Neuron (in vitro differentiated cells): ENCODE results near the gene ZNF513.
A peak's percentile ranks its signal among the peaks of the same experiment; 100 is the strongest.
"Not testable (repeated sequence)": the region's sequence is repeated elsewhere in the genome, so short reads cannot be mapped to it uniquely, and the experiment has no call there.

Experiments
- H2AFZ ChIP-seq: one replicate; pipeline ENCODE4 v1.6.1; 2013; ENCODE audit warnings: low read depth, mild to moderate bottlenecking, inconsistent platforms, low read length, moderate library complexity
- H3K27me3 ChIP-seq: one replicate; pipeline ENCODE4 v1.6.1; 2013; ENCODE audit warnings: low read length; ENCODE audit not compliant: insufficient read depth
- H3K36me3 ChIP-seq: one replicate; pipeline ENCODE4 v1.6.1; 2013; ENCODE audit warnings: low read length; ENCODE audit not compliant: insufficient read depth
- H3K4me1 ChIP-seq: one replicate; pipeline ENCODE4 v1.6.1; 2013; ENCODE audit warnings: low read length; ENCODE audit not compliant: insufficient read depth
- H3K4me3 ChIP-seq: 2 replicates; pipeline ENCODE4 v1.5.1; 2013; ENCODE audit warnings: mild to moderate bottlenecking, low read length, moderate library complexity
- H3K9me3 ChIP-seq: one replicate; pipeline ENCODE4 v1.6.1; 2013; ENCODE audit warnings: low read length

ZNF513 gene

GRCh38 chr2:27380626-27381545, at the start of gene ZNF513:
Gene ZNF513 (minus strand): TSS chr2:27380734. CDS start chr2:27380526, 208 bp downstream.
- H3K9me3 ChIP-seq = no peaks in the 10 kb centered on the region
- no peak within 1 kb of the TSS for H2AFZ ChIP-seq
- H3K27me3 ChIP-seq = no peaks in the 10 kb centered on the region
- peaks cover 26% of the 10 kb centered on the region for H3K4me1 ChIP-seq
- peaks cover 77% of the 10 kb centered on the region for H3K36me3 ChIP-seq
- peak within 1 kb of the TSS; percentile 73 for H3K4me3 ChIP-seq

- H3K9me3 ChIP-seq = no peaks in the 10 kb centered on the region
- peaks cover 21% of the 10 kb centered on the region for H3K4me1 ChIP-seq
- H3K27me3 ChIP-seq = no peaks in the 10 kb centered on the region
Observed at GRCh38 chr2:27428978-27429541, 48.5 kb upstream of the ZNF513 start.

GRCh38 chr2:27428213-27428977, 47.9 kb upstream of the ZNF513 start, which contains the start of gene NRBP1:
Gene NRBP1 (plus strand): TSS chr2:27428631. CDS start chr2:27433274, 4,643 bp downstream.
- Histone ChIP-seq H3K27me3 (no peaks in the 10 kb centered on the region), H2AFZ (peak within 1 kb of the TSS; percentile 78), H3K4me1 (peaks cover 21% of the 10 kb centered on the region), H3K9me3 (no peaks in the 10 kb centered on the region), H3K4me3 (peak within 1 kb of the TSS; percentile 57), H3K36me3 (peaks cover 9% of the 10 kb centered on the region)

More at GRCh38 chr2:27428978-27429541, 48.5 kb upstream of the ZNF513 start:
- H2AFZ ChIP-seq = no peak overlapping the region
- H3K4me3 ChIP-seq = peak overlapping the region; percentile 57
- peaks cover 16% of the 10 kb centered on the region for H3K36me3 ChIP-seq

- Histone ChIP-seq H3K36me3 (peaks cover 5% of the 10 kb centered on the region), H2AFZ (peak overlapping the region; percentile 78), H3K9me3 (no peaks in the 10 kb centered on the region), H3K27me3 (no peaks in the 10 kb centered on the region), H3K4me3 (peak overlapping the region; percentile 57), H3K4me1 (peaks cover 21% of the 10 kb centered on the region)
Observed at GRCh38 chr2:27427863-27428212, 47.3 kb upstream of the ZNF513 start.

- H3K4me1 ChIP-seq = peaks cover 16% of the 10 kb centered on the region
- H3K27me3 ChIP-seq, H2AFZ ChIP-seq, H3K36me3 ChIP-seq, H3K9me3 ChIP-seq, H3K4me3 ChIP-seq: not testable (repeated sequence)
Observed at GRCh38 chr2:27425039-27425438, 44.5 kb upstream of the ZNF513 start.

- no peaks in the 10 kb centered on the region for H3K9me3 ChIP-seq
- no peak overlapping the region for H2AFZ ChIP-seq
- no peaks in the 10 kb centered on the region for H3K27me3 ChIP-seq
- H3K36me3 ChIP-seq = no peaks in the 10 kb centered on the region
- no peak overlapping the region for H3K4me3 ChIP-seq
- H3K4me1 ChIP-seq = peaks cover 8% of the 10 kb centered on the region
Observed at GRCh38 chr2:27422958-27423357, 42.4 kb upstream of the ZNF513 start.

GRCh38 chr2:27421660-27422250, 41.2 kb upstream of the ZNF513 start:
- no peaks in the 10 kb centered on the region for H3K27me3 ChIP-seq
- no peak overlapping the region for H3K4me3 ChIP-seq
- no peak overlapping the region for H2AFZ ChIP-seq
- H3K4me1 ChIP-seq = no peaks in the 10 kb centered on the region
- H3K36me3 ChIP-seq = no peaks in the 10 kb centered on the region
- no peaks in the 10 kb centered on the region for H3K9me3 ChIP-seq

- Histone ChIP-seq H3K27me3 (no peaks in the 10 kb centered on the region), H3K9me3 (no peaks in the 10 kb centered on the region), H3K4me1 (no peaks in the 10 kb centered on the region), H2AFZ (no peak overlapping the region), H3K4me3 (no peak overlapping the region), H3K36me3 (no peaks in the 10 kb centered on the region)
Observed at GRCh38 chr2:27420996-27421395, 40.5 kb upstream of the ZNF513 start.

- no peaks in the 10 kb centered on the region for H3K4me1 ChIP-seq
- H2AFZ ChIP-seq = no peak overlapping the region
- no peaks in the 10 kb centered on the region for H3K27me3 ChIP-seq
- H3K36me3 ChIP-seq = no peaks in the 10 kb centered on the region
- no peak overlapping the region for H3K4me3 ChIP-seq
- H3K9me3 ChIP-seq = no peaks in the 10 kb centered on the region
Observed at GRCh38 chr2:27416151-27416550, 35.6 kb upstream of the ZNF513 start.

GRCh38 chr2:27412419-27413152, 32.1 kb upstream of the ZNF513 start:
- H3K27me3 ChIP-seq = no peaks in the 10 kb centered on the region
- no peak overlapping the region for H3K4me3 ChIP-seq
- H3K36me3 ChIP-seq = peaks cover under 1% of the 10 kb centered on the region
- H3K9me3 ChIP-seq = no peaks in the 10 kb centered on the region
- H3K4me1 ChIP-seq = peaks cover 12% of the 10 kb centered on the region
- no peak overlapping the region for H2AFZ ChIP-seq

GRCh38 chr2:27409321-27410073, 29.0 kb upstream of the ZNF513 start, which contains the start of gene PPM1G:
Gene PPM1G (minus strand): TSS chr2:27409591. CDS start chr2:27409422, 169 bp downstream.
- Histone ChIP-seq H3K4me1 (peaks cover 15% of the 10 kb centered on the region), H3K9me3 (no peaks in the 10 kb centered on the region)

More at GRCh38 chr2:27409321-27410073, 29.0 kb upstream of the ZNF513 start, which contains the start of gene PPM1G:
- peak within 1 kb of the TSS; percentile 96 for H2AFZ ChIP-seq
- peak within 1 kb of the TSS; percentile 56 for H3K4me3 ChIP-seq
- H3K36me3 ChIP-seq = peaks cover 18% of the 10 kb centered on the region
- no peaks in the 10 kb centered on the region for H3K27me3 ChIP-seq
